Activated CD4-positive, CD25-positive, alpha-beta regulatory T cell treated with anti-CD3 and anti-CD28 coated beads, Interleukin-2, amount 50 U/mL, for 24 hours (primary cell): Measurements from ENCODE around the gene RELL1.

Experiments
- ATAC-seq, 2 donors: fragments of 150-1000 bp; cut with Tn5 transposase; one replicate each; pipeline ENCODE4 v1.10.0; 2021; ENCODE audit warnings: mild to moderate bottlenecking in 1 of 2, moderate library complexity in 1 of 2

Gene RELL1

DNA sequence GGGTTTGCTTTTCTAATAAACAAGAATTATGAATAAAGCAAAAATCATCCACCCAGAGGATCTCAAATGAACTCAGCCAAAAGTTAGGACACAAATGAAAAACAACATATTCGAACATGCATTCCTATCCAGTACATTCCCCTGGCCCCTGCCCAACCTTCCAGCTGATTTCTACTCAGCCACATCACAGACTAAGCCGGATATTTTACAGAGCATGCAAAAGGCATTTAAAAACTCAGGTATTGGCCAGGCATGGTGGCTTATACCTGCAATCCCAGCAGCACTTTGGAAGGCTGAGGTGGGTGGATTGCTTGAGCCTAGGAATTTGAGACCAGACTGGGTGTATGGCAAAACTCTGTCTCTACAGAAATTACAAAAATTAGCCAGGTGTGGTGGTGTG lies 54.6 kb downstream of the RELL1 start:
- ATAC-seq: no peak

DNA sequence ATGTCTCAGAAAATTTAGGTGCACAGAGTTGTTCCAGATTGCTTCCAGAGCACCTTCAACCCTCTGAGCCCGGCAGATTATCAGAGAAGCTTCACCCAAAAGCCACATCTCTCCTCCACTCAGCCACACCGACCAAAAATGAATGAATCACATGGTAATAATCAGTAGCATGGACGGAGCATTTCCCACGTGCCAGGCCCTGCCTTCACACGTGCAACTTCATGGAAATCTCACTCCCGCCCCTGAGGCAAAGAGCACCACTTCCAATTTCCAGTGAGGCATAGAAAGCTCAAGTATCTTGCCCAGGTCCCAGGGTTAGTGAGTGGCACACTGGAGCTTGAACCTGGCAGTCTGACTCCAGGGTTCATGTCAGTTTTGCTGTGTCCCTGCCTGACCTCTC lies 56.5 kb downstream of the RELL1 start:
- ATAC-seq: no peak

DNA sequence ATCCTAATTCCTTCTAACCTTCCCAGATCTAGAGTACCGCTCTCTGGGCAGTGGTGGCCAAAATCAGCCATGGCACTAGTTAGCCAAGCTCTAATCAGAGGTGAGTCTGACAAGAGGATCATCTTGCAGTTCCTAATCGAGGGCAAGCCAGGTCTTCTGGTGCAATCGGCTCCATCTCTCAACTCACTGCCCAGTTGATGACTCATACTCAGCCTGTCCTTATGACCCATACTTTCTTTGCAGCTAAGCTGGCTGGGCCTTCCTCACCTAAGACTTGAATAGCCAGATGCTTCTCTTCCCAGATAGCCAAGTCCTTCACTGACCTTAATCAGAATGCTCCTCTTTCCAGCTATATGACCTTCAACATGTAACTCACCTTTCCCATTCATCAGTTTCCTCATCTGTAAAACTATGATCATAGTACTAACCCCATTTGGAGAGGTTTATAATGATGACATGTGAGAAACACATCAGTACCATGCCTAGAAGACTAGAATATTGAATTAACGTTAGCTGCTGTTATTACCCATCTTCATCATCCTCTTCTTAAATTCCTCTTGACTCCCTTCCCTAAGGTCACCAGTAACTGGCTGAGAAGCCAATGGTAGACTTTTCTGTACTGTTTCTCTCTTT lies 57.1 kb downstream of the RELL1 start:
- no peak for ATAC-seq

DNA sequence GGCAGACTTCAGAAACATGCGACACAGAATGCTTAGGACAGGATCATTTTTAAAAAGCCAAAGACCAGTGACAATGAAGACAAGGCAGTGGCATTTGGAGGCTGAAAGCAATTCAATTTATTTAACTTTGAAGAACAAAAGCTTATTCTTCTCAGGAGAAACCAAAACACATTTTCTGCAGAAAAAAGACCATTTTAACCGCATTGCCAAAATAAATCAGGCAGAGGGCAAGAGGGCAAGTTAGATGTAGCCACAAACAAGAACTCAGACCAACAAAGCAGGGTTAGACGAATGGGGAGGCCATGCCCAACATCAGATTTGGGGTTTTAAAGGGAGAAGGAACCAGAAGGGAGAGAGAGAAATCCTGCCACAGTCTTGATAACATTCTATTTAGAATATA lies 58.9 kb downstream of the RELL1 start:
- no peak for ATAC-seq

DNA sequence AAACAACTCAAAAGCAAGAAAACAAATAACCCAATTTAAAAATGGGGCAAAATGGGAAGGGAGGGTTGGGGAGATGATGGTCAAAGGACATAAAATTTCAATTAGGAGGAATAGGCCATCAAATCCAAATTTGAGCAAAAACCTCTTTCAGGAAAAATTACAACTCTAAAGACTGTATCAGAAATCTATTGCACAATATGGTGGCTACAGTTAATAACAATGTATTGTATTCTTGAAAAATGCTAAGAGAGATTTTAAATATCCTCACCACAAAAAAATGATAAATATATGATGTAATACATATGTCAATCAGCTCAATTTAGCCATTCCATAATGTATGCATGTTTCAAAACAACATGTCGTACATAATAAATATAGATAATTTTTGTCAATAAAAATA lies 60.7 kb downstream of the RELL1 start:
- no peak for ATAC-seq

DNA sequence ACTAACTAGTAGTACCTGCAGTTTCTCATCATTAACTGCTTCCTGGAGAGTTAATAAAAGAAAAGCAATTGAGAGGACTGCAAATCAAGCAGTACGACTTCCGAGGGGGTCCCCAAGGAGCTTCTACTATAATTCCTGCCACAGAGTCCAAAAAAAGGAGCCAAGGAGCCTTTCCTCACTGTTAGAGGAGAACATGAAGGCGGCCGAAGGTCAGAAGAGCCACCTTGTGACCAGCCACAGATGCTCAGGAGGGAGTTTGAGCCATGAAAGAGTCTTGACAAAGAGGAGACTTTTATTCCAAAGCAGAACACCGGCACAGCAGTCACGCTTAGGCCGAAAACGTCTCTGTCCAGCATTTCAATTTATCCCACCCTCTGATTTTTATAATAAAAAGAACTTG lies 62.2 kb downstream of the RELL1 start:
- no peak for ATAC-seq

DNA sequence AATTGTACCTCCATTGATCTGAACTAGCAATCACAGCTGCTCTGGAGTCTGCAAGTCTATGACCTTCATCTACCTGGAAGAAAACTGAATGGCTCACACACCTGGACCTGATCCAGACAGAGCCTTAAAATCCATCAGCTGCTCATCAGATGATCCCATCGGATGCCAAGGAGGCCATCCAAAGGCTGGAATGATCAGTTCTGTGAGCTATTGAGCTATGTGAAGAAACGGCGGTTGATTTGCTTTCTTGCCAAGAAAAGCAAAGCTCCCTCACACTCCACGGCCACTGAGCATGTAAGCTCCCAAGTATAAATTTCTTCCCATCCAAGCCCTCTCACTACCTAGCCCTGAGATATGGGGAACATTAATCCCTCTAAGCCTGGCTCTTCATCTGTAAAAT lies 63.1 kb downstream of the RELL1 start:
- ATAC-seq: no peak

DNA sequence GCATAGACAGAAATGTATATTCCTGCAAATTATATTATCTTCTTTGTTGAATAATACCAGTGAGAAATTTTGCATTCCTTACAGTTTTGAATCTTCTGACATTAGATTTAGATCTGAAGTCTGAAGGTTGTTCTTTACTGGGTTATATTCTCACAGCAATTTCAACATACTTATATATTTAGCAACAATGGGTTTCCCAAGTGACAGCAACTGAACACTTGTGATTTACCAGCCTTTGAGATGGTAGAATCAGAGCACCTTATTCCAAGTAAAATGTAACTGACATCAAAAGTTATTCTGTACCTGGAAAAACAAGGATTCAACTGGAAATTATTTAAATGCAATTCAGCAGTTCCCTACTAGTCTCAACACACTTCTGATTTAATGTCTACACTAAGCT lies 66.0 kb downstream of the RELL1 start:
- ATAC-seq: no peak

DNA sequence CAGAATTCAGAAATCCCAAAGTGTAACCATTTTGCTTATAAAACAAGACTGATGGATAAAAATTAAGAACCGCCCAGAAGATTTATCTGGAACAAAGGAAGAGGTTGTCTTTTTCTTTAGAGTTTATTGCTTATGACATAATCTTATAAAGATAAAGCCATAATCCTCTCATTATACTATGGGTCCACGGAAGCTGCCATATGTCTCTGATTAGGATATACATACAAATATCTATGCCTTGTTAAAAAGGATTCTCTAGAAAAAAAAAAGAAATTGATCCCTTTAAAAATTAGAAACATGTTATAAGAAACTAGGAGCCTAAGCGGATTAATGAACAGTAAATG lies 70.5 kb downstream of the RELL1 start:
- ATAC-seq: no peak

DNA sequence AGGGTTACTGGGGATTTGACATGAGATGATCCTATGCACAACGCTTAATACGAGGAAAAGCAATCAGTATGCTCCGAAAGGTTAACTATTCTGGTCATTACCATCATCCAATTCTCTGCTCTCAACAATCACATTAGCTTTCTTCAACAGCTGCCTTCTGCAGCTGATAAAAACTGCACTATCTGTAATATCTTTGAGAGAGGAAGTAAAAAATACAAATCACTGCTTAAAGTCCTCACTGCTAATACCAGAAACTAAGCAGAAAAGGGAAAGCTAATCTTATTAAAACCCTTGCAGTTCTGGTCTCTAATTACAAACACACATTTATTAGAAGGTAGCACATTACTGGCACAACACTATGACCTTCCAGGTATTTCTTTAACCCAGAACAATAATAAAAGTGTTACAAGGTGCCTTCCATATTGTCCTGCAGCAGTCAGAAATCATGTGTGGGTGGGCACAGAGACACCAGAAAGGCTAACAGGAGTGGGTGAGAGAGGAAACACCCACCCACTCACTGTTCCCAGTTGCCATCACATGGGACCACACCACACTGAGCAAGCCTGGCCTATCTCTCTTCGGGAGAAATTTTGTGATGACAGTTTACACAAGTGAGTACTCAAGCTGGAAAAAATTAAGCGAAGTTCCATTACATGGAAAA lies 71.0 kb downstream of the RELL1 start:
- ATAC-seq: no peak

DNA sequence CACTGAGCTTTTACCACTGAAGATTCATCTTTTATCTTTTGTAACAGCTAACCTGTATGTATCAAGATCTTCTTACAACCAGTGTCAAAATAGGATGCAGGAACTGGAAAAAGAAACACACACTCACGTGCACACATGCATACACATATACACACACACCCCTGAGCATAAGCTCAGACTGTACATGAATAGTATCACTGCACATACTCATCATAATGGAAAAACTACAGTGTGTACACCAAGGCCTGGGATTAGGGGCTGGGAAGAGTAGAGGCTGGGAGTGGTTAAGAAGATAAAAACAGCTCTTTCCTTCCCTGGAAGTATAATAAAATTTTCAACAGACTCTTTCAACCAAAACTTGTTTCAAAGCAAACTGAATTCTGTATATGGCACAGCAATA lies 73.4 kb downstream of the RELL1 start:
- no peak for ATAC-seq

DNA sequence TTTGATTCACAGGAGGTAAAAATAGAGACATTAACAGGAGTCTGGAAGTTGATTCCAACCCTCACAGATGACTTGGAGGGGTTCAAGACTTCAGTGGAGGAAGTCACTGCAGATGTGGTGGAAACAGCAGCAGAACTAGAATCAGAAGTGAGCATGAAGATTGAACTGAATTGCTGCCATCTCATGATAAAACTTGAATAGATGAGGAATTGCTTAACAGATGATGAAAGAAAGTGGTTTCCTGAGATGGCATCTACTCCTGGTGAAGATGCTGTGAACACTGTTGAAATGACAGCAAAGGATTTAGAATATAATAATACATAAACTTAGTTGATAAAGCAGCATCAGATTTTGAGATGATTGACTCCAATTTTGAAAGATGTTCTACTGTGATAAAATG lies 76.5 kb downstream of the RELL1 start:
- no peak for ATAC-seq

DNA sequence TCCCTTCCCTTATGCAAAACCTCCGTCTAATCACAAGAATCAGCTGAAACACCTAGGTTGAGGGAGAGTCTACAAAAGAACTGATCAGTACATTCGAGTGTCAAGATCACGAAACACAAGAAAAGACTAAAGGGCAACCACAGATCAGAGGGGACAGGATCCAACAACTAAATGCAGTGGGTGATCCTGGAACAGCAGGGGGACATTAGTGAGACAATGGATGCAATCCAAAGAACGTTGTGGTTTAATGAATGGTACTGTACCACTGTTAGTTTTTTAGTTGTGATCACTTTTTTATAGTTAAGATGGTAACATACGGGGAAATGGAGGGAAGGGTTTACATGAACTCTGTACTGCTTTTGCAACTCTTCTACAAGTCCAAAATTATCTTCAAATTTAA lies 79.2 kb downstream of the RELL1 start:
- ATAC-seq: no peak

DNA sequence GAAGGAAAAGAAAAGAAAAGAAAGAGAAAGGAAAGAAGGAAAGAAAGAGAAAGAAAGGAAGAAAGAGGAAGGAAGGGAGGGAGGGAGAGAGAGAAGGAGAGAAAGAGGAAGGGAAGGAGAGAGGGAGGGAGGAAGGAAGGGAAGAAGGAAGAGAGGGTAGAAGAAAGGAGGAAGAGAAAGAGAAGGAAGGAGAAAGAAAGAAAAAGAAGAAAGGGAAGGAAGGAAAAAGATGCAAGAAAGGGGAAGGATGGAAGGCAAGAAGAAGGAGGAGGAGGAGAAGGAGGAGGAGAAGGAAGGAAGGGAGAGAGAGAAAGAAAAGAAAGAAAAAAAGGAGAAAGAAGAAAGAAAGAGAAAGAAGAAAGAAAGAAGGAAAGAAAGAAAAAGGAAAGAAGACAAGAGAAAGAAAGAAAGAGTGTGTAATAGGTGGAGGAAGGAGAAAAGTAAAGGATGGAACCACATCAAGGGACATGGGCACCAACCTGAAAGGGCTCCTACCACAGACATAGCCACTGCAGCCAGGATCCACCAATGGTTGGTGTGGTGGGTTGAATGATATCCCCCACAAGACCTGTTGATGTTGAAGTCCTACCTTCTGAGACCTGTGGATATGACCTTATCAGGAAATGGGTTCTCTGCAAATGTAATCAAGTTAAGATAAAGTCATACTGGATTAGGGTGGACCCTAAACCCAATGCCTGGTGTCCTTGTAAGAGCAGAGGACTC lies 80.2 kb downstream of the RELL1 start:
- no peak for ATAC-seq

DNA sequence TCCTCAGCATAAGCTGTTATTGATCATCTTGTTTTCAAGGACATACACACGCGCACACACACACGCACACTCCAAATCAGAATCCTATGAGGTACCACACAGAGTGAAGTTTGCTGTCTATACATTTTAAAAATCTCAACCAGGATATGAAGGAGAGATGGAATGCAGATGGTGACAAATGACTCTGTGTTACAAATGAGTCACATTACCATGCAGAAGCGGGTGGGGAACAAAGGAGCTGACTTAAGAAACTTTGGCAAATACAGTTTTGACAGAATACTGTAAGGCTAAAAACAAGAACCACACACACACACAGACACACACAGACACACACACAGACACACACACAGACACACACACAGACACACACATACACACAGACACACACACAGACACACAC lies 81.7 kb downstream of the RELL1 start:
- ATAC-seq: no peak

DNA sequence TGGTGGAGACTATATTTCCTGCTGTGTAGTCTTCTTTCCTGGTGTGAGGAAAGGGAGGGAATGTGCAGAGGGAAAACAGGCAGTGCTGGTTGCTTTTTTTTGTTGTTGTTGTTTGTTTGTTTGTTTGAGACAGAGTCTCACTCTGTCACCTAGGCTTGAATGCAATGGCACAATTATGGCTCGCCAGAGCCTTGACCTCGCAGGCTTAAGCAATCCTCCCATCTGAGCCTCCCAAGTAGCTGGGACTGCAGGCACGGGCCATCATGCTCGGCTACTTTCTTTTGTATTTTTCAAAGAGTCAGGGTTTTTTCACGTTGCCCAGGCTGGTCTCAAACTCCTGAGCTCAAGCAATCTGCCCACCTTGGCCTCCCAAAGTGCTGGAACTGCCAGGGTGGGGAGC lies 82.5 kb downstream of the RELL1 start:
- no peak for ATAC-seq

DNA sequence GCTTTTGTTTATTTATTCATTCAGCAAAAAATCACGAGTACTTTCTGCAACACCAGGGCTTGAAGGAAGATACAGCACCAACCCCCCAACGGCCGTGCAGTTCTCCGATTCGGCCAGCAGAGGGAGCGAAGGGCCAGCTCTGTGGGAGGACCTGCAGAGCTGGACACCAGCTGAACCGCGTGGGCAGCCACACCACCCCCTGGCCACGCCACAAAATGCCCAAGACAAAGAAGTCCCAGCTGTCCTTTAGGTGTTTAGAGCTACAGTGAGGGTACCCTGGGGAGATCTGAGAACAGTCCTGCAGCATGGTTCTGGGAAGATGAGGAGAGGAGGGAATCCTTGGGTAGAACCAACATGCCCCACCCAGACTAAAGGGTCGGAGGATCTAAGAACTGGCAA lies 83.1 kb downstream of the RELL1 start:
- ATAC-seq: peak; percentile 46 to 57

DNA sequence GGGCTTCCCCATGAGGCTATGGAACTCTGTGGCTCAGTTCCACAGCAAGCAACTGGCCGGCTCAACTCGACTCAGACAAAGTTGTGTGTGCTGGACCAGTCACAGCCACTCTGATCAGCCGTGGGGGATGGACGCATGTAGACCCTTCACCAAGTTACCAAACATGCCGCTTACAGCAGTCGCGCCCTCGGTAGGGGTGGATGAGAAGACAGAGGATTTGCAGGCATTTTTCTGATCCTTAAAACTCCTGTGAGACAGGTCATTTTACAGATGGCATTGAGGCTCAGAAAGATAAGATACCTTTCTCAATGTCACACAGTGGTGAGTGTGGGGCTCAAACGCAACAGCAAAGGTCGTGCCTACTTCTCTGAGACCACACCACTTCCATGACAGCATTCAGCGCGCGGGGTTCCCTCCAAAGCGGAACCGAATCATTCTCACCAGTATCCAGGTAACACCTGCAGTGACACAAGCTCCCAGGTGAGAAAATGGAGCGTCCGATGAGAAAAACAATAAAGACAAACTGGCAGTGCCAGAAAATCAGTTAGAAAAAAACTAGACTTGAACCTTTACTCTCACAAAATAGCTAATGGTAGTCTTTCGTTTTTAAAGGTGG lies 83.6 kb downstream of the RELL1 start:
- no peak for ATAC-seq

DNA sequence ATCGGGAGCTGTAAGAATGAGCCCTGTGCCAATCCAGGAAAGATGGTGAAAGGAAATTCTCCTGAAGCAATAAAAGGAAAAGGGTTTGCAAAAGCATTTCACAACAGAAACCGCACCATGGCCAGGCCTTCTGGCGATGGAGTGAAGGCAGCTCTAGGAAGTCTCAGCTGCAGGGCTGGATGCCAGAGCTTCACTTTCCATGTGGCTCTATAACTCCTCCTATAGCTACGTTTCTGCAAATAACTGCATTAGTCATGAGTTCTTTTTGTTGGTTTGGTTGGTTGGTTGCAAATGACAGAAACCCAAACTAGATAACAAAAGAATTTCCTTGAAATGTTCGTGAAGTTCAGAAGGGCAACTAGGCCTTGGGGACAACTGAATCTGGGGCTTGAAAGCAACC lies 84.6 kb downstream of the RELL1 start:
- ATAC-seq: no peak

DNA sequence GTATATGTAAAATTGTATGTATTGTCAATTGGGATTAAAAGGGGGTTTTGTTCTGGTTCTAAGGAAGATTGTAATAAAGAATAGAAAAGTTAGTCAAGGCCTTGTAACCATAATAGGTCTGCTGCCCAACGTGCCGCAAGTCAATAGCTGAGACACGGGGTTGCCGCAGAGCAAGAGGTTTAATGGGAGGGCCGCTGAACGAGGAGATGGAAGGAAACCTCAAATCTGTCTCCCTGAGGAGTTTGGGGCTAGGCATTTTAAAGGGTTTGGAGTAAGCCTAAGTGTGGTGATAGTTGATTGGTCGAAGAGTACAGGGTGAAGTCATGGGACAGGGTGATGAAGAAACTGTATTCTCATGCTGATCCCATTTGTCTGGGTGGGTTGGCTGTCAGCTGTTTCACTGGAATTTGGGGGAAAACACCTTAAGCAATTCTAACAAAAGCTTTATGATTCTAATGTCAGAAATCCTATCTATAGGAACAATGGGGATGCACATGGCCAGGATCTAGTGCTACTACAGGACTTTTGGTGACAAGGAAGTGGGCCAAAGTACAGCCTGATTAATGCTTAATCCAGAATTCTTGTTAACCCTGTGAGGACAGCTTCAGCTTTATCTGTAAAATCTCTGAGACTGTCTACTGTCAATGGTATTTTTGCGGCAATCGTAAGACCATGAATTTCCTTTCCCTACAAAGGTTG lies 86.9 kb downstream of the RELL1 start:
- no peak for ATAC-seq

DNA sequence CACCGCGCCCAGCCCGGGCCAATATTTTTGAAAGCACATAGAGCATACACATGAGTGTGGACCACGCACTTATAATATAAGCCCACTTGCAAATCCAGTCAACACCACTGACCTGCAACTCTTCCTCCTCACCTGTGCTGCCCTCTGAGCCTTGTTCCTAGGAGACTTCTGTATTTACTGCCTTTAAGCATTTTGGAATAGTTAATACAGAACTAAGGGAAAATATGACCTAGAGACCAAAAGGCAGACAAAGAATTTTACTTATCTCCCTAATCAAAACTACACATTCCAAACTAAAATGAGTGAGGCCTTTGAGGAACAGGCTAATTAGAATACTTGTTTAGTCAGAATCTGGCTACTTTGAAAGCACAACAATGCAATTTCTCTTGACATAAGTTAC lies 89.1 kb downstream of the RELL1 start:
- no peak for ATAC-seq

DNA sequence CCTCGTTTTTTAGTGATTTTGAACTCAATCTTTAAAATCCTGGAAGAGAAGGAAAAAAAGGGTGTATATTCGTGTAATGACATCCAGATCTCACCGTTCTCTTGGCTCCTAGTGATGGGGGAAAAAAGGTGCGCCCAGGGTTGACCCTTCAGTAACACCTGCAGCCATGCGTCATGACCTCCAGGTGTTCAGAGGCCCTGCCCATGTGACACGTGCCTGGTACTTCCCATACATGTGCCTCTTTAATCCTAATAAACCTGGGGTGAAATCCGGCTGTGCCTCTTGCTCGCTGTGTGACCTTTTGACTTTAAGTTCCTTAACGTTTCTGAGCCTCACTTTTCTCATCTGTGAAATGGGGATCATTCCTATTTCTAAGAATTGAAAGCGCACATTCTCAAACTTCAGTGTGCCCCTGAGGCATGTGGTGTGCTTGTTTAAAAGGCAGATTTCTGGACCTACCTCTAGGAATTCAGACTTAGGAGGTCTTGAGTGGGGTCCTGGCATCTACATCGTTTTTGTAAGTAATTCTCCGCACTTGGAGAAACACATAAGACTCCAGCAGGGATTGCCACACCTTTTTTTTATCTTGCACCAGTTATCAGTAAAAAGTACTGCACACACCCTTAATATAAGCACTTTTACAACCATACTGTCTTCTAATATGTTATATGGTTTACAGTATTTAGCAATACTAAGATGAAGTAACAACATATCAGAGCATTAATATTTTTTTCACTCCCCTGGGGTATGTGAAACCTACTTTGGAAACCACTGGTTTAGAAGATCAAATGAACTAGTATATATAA lies 90.1 kb downstream of the RELL1 start:
- no peak for ATAC-seq

DNA sequence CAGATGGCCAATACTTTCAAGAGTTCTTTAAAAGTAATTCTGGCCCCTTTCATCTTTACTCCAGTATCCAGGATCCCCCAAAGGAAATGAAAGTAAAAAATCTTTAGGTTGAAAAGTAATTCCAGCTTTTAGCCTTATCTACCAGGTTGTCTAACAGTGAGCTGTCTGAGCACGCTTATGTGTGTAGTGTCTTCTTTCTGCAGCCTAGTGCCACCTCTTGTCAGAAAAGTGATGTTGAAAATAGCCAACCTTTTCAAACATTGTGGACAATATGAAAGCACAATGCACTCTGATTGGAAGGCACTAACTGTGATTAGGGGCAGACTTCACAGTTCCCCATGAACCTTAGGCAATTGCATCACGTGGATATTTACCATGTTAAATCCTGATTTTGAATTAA lies 92.1 kb downstream of the RELL1 start:
- ATAC-seq: no peak
